ENCODE results near the gene C1orf35.

C1orf35 gene

GRCh38 chr1:228070173-228070572, 33.0 kb downstream of the C1orf35 start:
- H3K9ac ChIP-seq (ENCODE audit: low read depth, low read length) = no peak overlapping the region
- H3K27ac ChIP-seq (ENCODE audit: low read length) = no peak overlapping the region
- no peaks in the 10 kb centered on the region for H3K9me3 ChIP-seq (ENCODE audit: insufficient read depth, low read depth, low read length)
- peaks cover 100% of the 10 kb centered on the region for H3K27me3 ChIP-seq (ENCODE audit: insufficient read depth, low read length)
- no peak overlapping the region for H3K4me3 ChIP-seq (ENCODE audit: low read length)
- H3K4me1 ChIP-seq (ENCODE audit: insufficient read depth, low read length) = no peaks in the 10 kb centered on the region
- no peaks in the 10 kb centered on the region for H3K36me3 ChIP-seq (ENCODE audit: insufficient read depth, low read depth, low read length)

DNA sequence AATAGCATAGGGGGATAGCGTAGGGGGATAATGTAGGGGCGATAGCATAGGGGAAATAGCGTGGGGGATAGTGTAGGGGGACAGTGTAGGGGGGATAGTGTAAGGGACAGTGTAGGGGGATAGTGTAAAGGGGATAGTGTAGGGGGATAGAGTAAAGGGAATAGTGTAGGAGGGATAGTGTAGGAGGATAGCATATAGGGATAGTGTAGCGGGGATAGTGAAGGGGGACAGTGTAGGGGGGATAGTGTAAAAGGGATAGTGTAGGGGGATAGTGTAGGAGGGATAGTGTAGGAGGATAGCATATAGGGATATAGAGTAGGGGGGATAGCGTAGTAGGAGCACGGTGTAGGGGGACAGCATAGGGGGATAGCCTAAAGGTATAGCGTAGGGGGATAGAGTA, 34.8 kb downstream of the C1orf35 start:
- Histone ChIP-seq H3K4me3 (ENCODE audit: low read length) (no peak overlapping the region), H3K9me3 (ENCODE audit: insufficient read depth, low read depth, low read length) (no peaks in the 10 kb centered on the region), H3K27ac (ENCODE audit: low read length) (no peak overlapping the region), H3K27me3 (ENCODE audit: insufficient read depth, low read length) (peaks cover 99% of the 10 kb centered on the region), H3K9ac (ENCODE audit: low read depth, low read length) (no peak overlapping the region), H3K36me3 (ENCODE audit: insufficient read depth, low read depth, low read length) (no peaks in the 10 kb centered on the region), H3K4me1 (ENCODE audit: insufficient read depth, low read length) (no peaks in the 10 kb centered on the region)

DNA sequence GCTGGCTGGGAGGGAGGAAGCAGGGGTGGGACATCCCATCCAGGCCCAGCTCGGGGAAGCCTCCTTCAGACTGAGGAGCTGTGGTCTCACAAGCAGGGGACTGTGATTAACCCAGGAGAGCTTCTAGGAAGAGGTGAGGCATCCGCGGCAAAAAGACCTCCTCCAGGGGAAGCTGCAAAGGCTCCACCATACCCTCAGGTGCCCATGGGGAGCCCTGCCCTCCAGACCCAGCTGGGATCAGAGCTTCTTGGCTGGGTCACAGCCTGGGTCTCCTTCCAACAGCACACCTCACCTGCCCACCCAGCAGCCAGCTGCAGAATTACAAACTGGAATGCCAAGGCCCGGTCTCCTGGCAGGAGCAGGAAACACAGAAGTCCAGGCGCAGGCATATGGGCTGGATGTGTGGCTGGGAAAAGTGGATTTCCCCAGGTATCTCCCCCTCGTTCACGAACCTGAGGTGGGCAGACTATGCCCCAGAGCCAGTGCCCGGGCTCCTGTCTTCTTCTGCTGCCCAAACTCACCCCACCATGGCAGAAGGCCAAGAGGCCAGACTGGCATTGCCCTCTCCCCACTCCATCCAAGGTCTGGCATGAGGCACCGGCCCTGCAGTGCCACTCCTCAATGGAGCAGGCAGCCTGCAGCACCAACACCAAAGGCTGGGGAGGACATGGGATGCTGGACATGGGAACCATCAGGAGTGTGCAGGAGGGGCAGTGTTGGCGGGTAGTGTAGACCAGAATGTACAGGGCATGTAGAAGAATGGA, 36.1 kb downstream of the C1orf35 start:
- H3K27ac ChIP-seq (ENCODE audit: low read length) = no peak overlapping the region
- peaks cover 99% of the 10 kb centered on the region for H3K27me3 ChIP-seq (ENCODE audit: insufficient read depth, low read length)
- H3K9me3 ChIP-seq (ENCODE audit: insufficient read depth, low read depth, low read length) = no peaks in the 10 kb centered on the region
- no peak overlapping the region for H3K9ac ChIP-seq (ENCODE audit: low read depth, low read length)
- H3K4me3 ChIP-seq (ENCODE audit: low read length) = no peak overlapping the region
- no peaks in the 10 kb centered on the region for H3K36me3 ChIP-seq (ENCODE audit: insufficient read depth, low read depth, low read length)
- no peaks in the 10 kb centered on the region for H3K4me1 ChIP-seq (ENCODE audit: insufficient read depth, low read length)

GRCh38 chr1:228066416-228066815, 36.7 kb downstream of the C1orf35 start:
- Histone ChIP-seq H3K4me3 (ENCODE audit: low read length) (no peak overlapping the region), H3K36me3 (ENCODE audit: insufficient read depth, low read depth, low read length) (no peaks in the 10 kb centered on the region), H3K27ac (ENCODE audit: low read length) (no peak overlapping the region), H3K27me3 (ENCODE audit: insufficient read depth, low read length) (peaks cover 99% of the 10 kb centered on the region), H3K9me3 (ENCODE audit: insufficient read depth, low read depth, low read length) (no peaks in the 10 kb centered on the region), H3K9ac (ENCODE audit: low read depth, low read length) (no peak overlapping the region), H3K4me1 (ENCODE audit: insufficient read depth, low read length) (no peaks in the 10 kb centered on the region)

DNA sequence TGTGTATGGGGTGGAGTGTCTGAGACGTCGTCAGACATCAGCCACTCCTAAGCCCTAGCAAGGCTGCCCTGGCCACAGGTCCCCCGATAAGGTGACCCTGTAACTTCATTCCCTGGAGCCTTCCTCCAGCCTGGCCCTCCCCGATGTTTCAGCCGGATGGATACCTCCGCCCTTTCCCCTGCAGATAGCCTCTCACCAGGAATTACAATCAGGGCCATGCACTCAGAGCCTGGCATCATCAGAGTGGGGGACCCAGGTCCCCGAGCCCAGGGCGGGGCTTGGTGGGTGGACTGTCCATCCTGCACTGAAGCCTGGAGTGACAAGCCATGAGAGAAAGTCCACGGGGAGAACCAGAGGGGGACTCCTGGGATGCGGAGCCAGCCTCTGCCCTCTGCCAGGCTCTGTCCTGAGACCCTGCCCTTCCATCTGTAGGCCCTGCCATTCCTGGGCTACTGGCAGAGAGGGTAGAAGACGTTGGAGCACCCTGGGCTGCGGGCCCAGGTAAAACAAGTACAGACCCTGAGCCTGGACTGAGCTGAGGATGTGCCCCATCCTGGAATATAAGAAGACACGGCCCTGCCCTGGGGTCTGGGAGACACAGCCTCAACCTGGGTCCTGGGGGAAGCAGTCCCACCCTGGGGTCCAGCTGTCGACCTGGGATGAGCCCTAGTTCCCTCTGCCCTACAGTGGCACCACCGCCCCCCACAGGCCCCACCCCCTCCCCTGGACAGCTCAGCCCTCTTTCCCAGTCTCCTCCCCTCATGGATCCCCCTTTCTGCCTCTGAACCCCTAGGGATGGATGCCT, 37.4 kb downstream of the C1orf35 start:
- H3K4me3 ChIP-seq (ENCODE audit: low read length) = no peak overlapping the region
- H3K9me3 ChIP-seq (ENCODE audit: insufficient read depth, low read depth, low read length) = no peaks in the 10 kb centered on the region
- H3K9ac ChIP-seq (ENCODE audit: low read depth, low read length) = no peak overlapping the region
- H3K27ac ChIP-seq (ENCODE audit: low read length) = no peak overlapping the region
- 0 out of 2 replicates have a peak, but pooled peaks cover 3% of the 10 kb centered on the region for H3K4me1 ChIP-seq (ENCODE audit: insufficient read depth, low read length)
- H3K36me3 ChIP-seq (ENCODE audit: insufficient read depth, low read depth, low read length) = no peaks in the 10 kb centered on the region
- peaks cover 99% of the 10 kb centered on the region for H3K27me3 ChIP-seq (ENCODE audit: insufficient read depth, low read length)

GRCh38 chr1:228064741-228065542, 38.2 kb downstream of the C1orf35 start:
- Histone ChIP-seq H3K9me3 (ENCODE audit: insufficient read depth, low read depth, low read length) (no peaks in the 10 kb centered on the region), H3K4me3 (ENCODE audit: low read length) (no peak overlapping the region), H3K4me1 (ENCODE audit: insufficient read depth, low read length) (0 out of 2 replicates have a peak, but pooled peaks cover 3% of the 10 kb centered on the region), H3K36me3 (ENCODE audit: insufficient read depth, low read depth, low read length) (no peaks in the 10 kb centered on the region), H3K27me3 (ENCODE audit: insufficient read depth, low read length) (peaks cover 99% of the 10 kb centered on the region), H3K27ac (ENCODE audit: low read length) (no peak overlapping the region), H3K9ac (ENCODE audit: low read depth, low read length) (no peak overlapping the region)

DNA sequence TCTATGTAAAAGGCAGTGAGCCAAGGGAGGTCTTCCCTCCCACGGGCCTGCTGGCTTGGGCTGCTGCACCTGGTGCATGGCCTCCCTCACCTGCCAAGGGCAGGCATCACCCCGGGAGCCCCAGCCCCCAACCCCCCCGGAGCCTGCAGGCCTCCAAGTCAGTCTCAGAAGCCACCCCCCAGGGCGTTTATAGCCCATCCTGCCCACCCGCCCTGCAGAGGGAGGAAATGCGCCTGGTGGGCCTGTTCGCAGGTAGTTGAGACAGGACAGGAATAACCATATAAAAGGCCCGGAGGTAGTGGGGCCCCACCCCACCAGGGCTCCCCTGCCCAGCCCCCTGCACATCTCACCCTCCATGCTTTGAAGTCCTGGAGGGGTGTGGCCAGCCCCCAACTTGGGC, 38.8 kb downstream of the C1orf35 start:
- H3K4me1 ChIP-seq (ENCODE audit: insufficient read depth, low read length) = 0 out of 2 replicates have a peak, but pooled peaks cover 3% of the 10 kb centered on the region
- H3K9me3 ChIP-seq (ENCODE audit: insufficient read depth, low read depth, low read length) = no peaks in the 10 kb centered on the region
- H3K36me3 ChIP-seq (ENCODE audit: insufficient read depth, low read depth, low read length) = no peaks in the 10 kb centered on the region
- H3K4me3 ChIP-seq (ENCODE audit: low read length) = no peak overlapping the region
- no peak overlapping the region for H3K27ac ChIP-seq (ENCODE audit: low read length)
- no peak overlapping the region for H3K9ac ChIP-seq (ENCODE audit: low read depth, low read length)
- peaks cover 99% of the 10 kb centered on the region for H3K27me3 ChIP-seq (ENCODE audit: insufficient read depth, low read length)

DNA sequence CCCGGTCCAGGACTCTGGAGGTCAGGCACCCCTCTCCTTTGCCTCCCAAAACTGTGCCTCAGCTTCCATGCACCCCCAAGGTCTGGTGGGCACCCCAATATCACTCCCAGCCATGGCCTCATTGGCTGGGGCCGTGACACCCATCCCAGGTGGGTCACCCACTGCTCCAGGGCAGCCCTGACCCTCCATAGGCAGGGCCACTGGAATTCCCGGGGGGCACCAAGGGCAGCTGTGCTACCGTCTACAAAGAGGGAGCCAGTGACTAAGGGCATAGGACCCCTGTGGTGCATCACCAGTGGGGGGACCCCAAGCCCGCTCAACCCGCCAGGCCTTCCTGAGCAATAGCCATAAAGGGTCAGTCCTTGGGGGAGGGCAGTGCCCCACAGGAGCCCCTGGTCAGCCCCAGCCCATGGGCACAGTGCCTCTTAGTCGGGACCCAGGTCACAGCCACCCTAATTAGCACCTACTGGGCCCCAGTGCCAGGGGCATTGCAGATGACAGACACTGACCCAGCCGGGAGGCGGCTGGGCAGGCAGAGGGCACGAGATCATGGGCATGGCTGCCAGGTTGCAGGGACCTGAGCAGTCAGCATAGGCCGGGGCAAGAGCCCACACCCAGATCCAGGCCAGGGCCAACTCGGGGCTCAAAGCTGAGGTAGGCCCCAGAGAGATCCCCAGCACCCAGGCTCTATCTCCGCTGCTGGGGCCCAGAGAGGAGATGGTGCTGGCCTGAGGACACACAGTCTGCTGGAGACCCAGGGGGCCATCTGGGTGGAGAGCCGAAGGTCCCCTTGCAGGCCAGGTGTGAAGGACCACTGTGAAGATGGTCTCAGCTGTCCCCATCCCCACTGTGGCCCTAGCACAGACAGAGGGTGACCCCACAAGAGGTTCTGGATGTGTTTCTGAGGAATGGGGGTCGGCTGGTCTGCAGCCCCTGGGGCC, 39.6 kb downstream of the C1orf35 start:
- H3K9ac ChIP-seq (ENCODE audit: low read depth, low read length) = no peak overlapping the region
- no peaks in the 10 kb centered on the region for H3K36me3 ChIP-seq (ENCODE audit: insufficient read depth, low read depth, low read length)
- no peak overlapping the region for H3K27ac ChIP-seq (ENCODE audit: low read length)
- H3K27me3 ChIP-seq (ENCODE audit: insufficient read depth, low read length) = peaks cover 99% of the 10 kb centered on the region
- H3K4me1 ChIP-seq (ENCODE audit: insufficient read depth, low read length) = 0 out of 2 replicates have a peak, but pooled peaks cover 3% of the 10 kb centered on the region
- H3K4me3 ChIP-seq (ENCODE audit: low read length) = no peak overlapping the region
- no peaks in the 10 kb centered on the region for H3K9me3 ChIP-seq (ENCODE audit: insufficient read depth, low read depth, low read length)

- Histone ChIP-seq H3K27ac (ENCODE audit: low read length) (no peak overlapping the region), H3K27me3 (ENCODE audit: insufficient read depth, low read length) (peaks cover 99% of the 10 kb centered on the region), H3K9me3 (ENCODE audit: insufficient read depth, low read depth, low read length) (no peaks in the 10 kb centered on the region), H3K4me1 (ENCODE audit: insufficient read depth, low read length) (0 out of 2 replicates have a peak, but pooled peaks cover 3% of the 10 kb centered on the region), H3K36me3 (ENCODE audit: insufficient read depth, low read depth, low read length) (no peaks in the 10 kb centered on the region), H3K4me3 (ENCODE audit: low read length) (no peak overlapping the region), H3K9ac (ENCODE audit: low read depth, low read length) (no peak overlapping the region)
Measured at GRCh38 chr1:228062812-228063211, 40.3 kb downstream of the C1orf35 start.

DNA sequence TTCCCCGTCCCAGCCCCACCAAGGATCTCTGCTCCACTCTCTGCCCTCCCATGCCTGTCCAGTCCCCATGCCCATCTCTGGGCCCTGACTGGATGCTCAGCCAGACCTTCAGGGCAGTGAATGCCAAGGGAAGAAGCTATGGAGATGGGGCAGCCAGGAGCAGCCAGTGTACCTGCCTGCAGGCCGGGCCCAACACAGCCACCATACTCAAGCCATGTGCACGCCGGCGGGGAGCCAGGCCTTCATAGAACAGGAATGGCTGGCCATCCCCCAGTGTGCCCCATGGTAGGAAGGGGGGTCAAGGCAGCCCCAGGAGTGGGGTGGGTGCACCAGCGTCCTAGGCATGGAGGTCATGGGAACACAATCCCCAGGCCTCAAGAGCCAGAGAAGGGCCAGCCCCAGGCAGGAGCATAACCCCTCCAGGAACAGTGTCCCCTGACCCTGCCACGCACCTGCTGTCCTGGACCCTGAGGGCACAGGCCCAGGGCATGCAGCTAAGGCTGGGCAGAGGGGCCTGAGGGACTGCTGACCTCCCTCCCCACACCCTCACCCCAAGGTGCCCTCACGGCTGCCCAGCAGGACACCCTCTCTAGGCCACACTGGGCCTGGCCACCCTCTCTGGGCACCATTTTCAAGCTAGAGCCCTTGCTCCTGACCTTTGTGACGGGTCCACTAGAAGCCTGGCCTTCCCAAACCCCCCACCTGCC, 40.9 kb downstream of the C1orf35 start:
- H3K27me3 ChIP-seq (ENCODE audit: insufficient read depth, low read length) = peaks cover 99% of the 10 kb centered on the region
- 0 out of 2 replicates have a peak, but pooled peaks cover 3% of the 10 kb centered on the region for H3K4me1 ChIP-seq (ENCODE audit: insufficient read depth, low read length)

More for the DNA sequence above, 40.9 kb downstream of the C1orf35 start:
- Histone ChIP-seq H3K9me3 (ENCODE audit: insufficient read depth, low read depth, low read length) (no peaks in the 10 kb centered on the region), H3K36me3 (ENCODE audit: insufficient read depth, low read depth, low read length) (no peaks in the 10 kb centered on the region), H3K4me3 (ENCODE audit: low read length) (no peak overlapping the region), H3K9ac (ENCODE audit: low read depth, low read length) (no peak overlapping the region), H3K27ac (ENCODE audit: low read length) (no peak overlapping the region)
